Natural killer cell (primary cell): ENCODE data around the gene UBE2L3. TPM values are rescaled to one million over a fixed set of nuclear protein-coding genes. Genes with fewer than 3 reads are reported as not detected.
"Not testable (repeated sequence)": the region's sequence is repeated elsewhere in the genome, so short reads cannot be mapped to it uniquely, and the experiment has no call there.

ENCODE experiments used
- ATAC-seq, 3 donors: fragments of 150-1000 bp in 2 of 3; fragments of 200-7000 bp in 1 of 3; cut with Tn5 transposase; 1 replicate in 1 of 3; 2 replicates in 2 of 3; pipeline ENCODE4 v1.10.0; 2021; ENCODE audit warnings: mild to moderate bottlenecking in 2 of 3, moderate library complexity in 2 of 3
- DNase-seq, 2 donors: peaks; one replicate each; pipeline versions ENCODE4 v3.0.0 to v3.0.0-alpha.2; 2013 to 2021; ENCODE audit warnings: mixed read lengths in 1 of 2
- H3K27ac ChIP-seq: one replicate; pipeline ENCODE4 v1.5.1; 2013; ENCODE audit warnings: mild to moderate bottlenecking, low read length
- H3K27me3 ChIP-seq: one replicate; pipeline ENCODE4 v1.6.1; 2013; ENCODE audit warnings: low read length; ENCODE audit not compliant: control insufficient read depth, insufficient read depth
- H3K36me3 ChIP-seq: one replicate; pipeline ENCODE4 v1.6.1; 2013; ENCODE audit warnings: low read length; ENCODE audit not compliant: control insufficient read depth, insufficient read depth
- H3K4me1 ChIP-seq: one replicate; pipeline ENCODE4 v1.6.1; 2013; ENCODE audit warnings: low read length; ENCODE audit not compliant: control insufficient read depth, insufficient read depth
- H3K4me3 ChIP-seq: one replicate; pipeline ENCODE4 v1.5.1; 2013; ENCODE audit warnings: low read length
- H3K9me3 ChIP-seq: one replicate; pipeline ENCODE4 v1.6.1; 2013; ENCODE audit warnings: low read length; ENCODE audit not compliant: control insufficient read depth, insufficient read depth
- H3K27ac Mint-ChIP-seq, 2 donors: one replicate each; pipeline ENCODE4 v1.8.0; 2022; ENCODE audit warnings: mild to moderate bottlenecking in 2 of 2, mixed read lengths in 2 of 2, moderate library complexity in 1 of 2
- H3K27me3 Mint-ChIP-seq, 2 donors: one replicate each; pipeline ENCODE4 v1.8.0; 2022; ENCODE audit warnings: low read depth in 2 of 2, mixed read lengths in 2 of 2
- H3K36me3 Mint-ChIP-seq: one replicate; pipeline ENCODE4 v1.8.0; 2022; ENCODE audit warnings: mixed read lengths
- H3K4me1 Mint-ChIP-seq, 2 donors: one replicate each; pipeline ENCODE4 v1.8.0; 2022; ENCODE audit warnings: mixed read lengths in 2 of 2
- H3K4me3 Mint-ChIP-seq: one replicate; pipeline ENCODE4 v1.8.0; 2022; ENCODE audit warnings: mild to moderate bottlenecking, moderate library complexity, mixed read lengths
- H3K9me3 Mint-ChIP-seq, 2 donors: one replicate each; pipeline ENCODE4 v1.8.0; 2022; ENCODE audit warnings: mixed read lengths in 2 of 2
- WGBS: methylation state at CpG from one replicate; pipeline ENCODE4 v1.1.7; 2013; ENCODE audit warnings: missing lambda C conversion rate; ENCODE audit not compliant: insufficient coverage; 5-methylcytosine and 5-hydroxymethylcytosine counted together
- intact Hi-C: fragments of 100-400 bp; cut with micrococcal nuclease; formaldehyde crosslinking; loops from one replicate; pipeline ENCODE4 v1.14.2; 2022
- total RNA-seq, 4 donors: library from RNA; stranded (reverse); fragments of 120-200 nt in 1 of 4; gene quantifications; one replicate each; pipeline versions ENCODE4 v1.2.3 to v1.2.4, GENCODE V29; 2013 to 2022

The UBE2L3 gene
- total RNA-seq, 3 donors from 2014 or later (not counting 1 experiment from before 2014, with no cell fraction given): 30.7 to 39.8 (median 39.7) TPM

GRCh38 chr22:21549558-21549957 lies 18.0 kb upstream of the UBE2L3 start:
- H3K9me3 Mint-ChIP-seq, H3K9me3 ChIP-seq, H3K4me1 Mint-ChIP-seq, H3K27me3 Mint-ChIP-seq, H3K27ac ChIP-seq, H3K36me3 ChIP-seq, intact Hi-C loops, H3K36me3 Mint-ChIP-seq, H3K4me3 Mint-ChIP-seq, H3K27ac Mint-ChIP-seq, H3K27me3 ChIP-seq, DNase-seq, H3K4me1 ChIP-seq, H3K4me3 ChIP-seq: not testable (repeated sequence)
- ATAC-seq: peak; percentile 52 to 69 (median 65)
- WGBS: no CpG with 5 or more reads among the region's 38 CpGs

GRCh38 chr22:21550008-21550677 lies 17.4 kb upstream of the UBE2L3 start:
- H3K27ac ChIP-seq, intact Hi-C loops, H3K36me3 ChIP-seq, H3K4me3 ChIP-seq, DNase-seq, H3K27me3 ChIP-seq, H3K9me3 Mint-ChIP-seq, H3K4me3 Mint-ChIP-seq, H3K4me1 ChIP-seq, H3K36me3 Mint-ChIP-seq, H3K27ac Mint-ChIP-seq, H3K9me3 ChIP-seq, H3K27me3 Mint-ChIP-seq, H3K4me1 Mint-ChIP-seq: not testable (repeated sequence)
- peak; percentile 71 to 81 (median 78) for ATAC-seq
- WGBS: no CpG with 5 or more reads among the region's 62 CpGs

GRCh38 chr22:21550678-21551047 lies 16.9 kb upstream of the UBE2L3 start:
- H3K27me3 Mint-ChIP-seq, H3K36me3 ChIP-seq, H3K4me3 ChIP-seq, H3K4me3 Mint-ChIP-seq, H3K27me3 ChIP-seq, H3K36me3 Mint-ChIP-seq, DNase-seq, H3K9me3 Mint-ChIP-seq, H3K9me3 ChIP-seq, intact Hi-C loops, H3K4me1 ChIP-seq, H3K27ac Mint-ChIP-seq, H3K4me1 Mint-ChIP-seq, H3K27ac ChIP-seq: not testable (repeated sequence)
- peak in 2 of 3 donors; percentile 5 to 11 for ATAC-seq
- WGBS: no CpG with 5 or more reads among the region's 44 CpGs

- ATAC-seq, intact Hi-C loops, DNase-seq, H3K36me3 ChIP-seq, H3K27ac Mint-ChIP-seq, H3K9me3 ChIP-seq, H3K27me3 Mint-ChIP-seq, H3K4me1 Mint-ChIP-seq, H3K27ac ChIP-seq, H3K27me3 ChIP-seq, H3K9me3 Mint-ChIP-seq, H3K4me3 ChIP-seq, H3K4me1 ChIP-seq, H3K36me3 Mint-ChIP-seq, H3K4me3 Mint-ChIP-seq: not testable (repeated sequence)
- WGBS: no CpG with 5 or more reads among the region's 4 CpGs
Observed at GRCh38 chr22:21551361-21551760, 16.2 kb upstream of the UBE2L3 start, which contains the start of gene RIMBP3C. Gene RIMBP3C (minus strand): TSS chr22:21551461. CDS start chr22:21550976, 485 bp downstream.

GRCh38 chr22:21559345-21560125 lies 8.0 kb upstream of the UBE2L3 start:
- H3K9me3 Mint-ChIP-seq, H3K36me3 ChIP-seq, H3K4me3 Mint-ChIP-seq, H3K4me3 ChIP-seq, H3K27ac ChIP-seq, H3K4me1 ChIP-seq, H3K4me1 Mint-ChIP-seq, DNase-seq, H3K36me3 Mint-ChIP-seq, ATAC-seq, H3K27ac Mint-ChIP-seq, intact Hi-C loops, H3K27me3 ChIP-seq, H3K9me3 ChIP-seq, H3K27me3 Mint-ChIP-seq: not testable (repeated sequence)
- WGBS: 90% methylated on average over 2 of the region's 10 CpGs

GRCh38 chr22:21560657-21561056 lies 6.9 kb upstream of the UBE2L3 start:
- H3K4me1 ChIP-seq, H3K4me3 Mint-ChIP-seq, H3K36me3 Mint-ChIP-seq, H3K27me3 Mint-ChIP-seq, H3K27ac Mint-ChIP-seq, ATAC-seq, H3K4me3 ChIP-seq, H3K36me3 ChIP-seq, H3K27ac ChIP-seq, H3K9me3 Mint-ChIP-seq, DNase-seq, H3K4me1 Mint-ChIP-seq, intact Hi-C loops, H3K9me3 ChIP-seq, H3K27me3 ChIP-seq: not testable (repeated sequence)
- WGBS: no CpG with 5 or more reads among the region's 3 CpGs
